Body of pancreas (tissue), 4 donors: ENCODE data around the gene ZNF516.

Experiments used
- POLR2A ChIP-seq, 3 donors: fragments of 450-650 bp; IDR thresholded peaks; one replicate each; pipeline ENCODE4 v1.6.1; 2016; ENCODE audit warnings: antibody characterized with exemption in 3 of 3, mild to moderate bottlenecking in 2 of 3
- TF ChIP-seq, protein P1 (sequence below), 7 experiments: fragments of 450-650 bp in 4 of 7; fragments of 200-600 bp in 3 of 7; sonication (generic) in 3 of 7; IDR thresholded peaks; one replicate each; pipeline ENCODE4 v1.5.1; 2016 to 2019; ENCODE audit warnings: antibody characterized with exemption in 7 of 7

DNA sequence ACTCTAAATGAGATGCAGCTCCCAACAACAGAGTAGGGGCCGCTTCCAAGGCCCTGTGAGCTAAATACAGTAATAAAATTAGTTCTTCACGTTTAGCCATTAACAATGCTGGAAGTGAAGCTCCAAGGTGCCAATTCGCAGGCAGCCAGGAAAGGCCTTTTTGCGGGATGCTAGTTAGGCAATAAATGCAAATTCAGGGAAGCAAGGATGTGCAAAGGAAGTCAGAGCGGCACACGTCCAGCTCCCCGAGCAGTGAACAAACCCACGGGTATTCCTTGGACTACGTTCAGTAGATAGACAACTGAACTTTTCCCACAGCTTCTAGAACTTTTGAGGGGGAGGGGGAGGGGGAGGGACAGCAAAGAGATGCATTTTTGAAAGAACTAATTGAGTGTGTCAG lies 6.9 kb downstream of the ZNF516 start:
- TF ChIP-seq, protein P1, sequence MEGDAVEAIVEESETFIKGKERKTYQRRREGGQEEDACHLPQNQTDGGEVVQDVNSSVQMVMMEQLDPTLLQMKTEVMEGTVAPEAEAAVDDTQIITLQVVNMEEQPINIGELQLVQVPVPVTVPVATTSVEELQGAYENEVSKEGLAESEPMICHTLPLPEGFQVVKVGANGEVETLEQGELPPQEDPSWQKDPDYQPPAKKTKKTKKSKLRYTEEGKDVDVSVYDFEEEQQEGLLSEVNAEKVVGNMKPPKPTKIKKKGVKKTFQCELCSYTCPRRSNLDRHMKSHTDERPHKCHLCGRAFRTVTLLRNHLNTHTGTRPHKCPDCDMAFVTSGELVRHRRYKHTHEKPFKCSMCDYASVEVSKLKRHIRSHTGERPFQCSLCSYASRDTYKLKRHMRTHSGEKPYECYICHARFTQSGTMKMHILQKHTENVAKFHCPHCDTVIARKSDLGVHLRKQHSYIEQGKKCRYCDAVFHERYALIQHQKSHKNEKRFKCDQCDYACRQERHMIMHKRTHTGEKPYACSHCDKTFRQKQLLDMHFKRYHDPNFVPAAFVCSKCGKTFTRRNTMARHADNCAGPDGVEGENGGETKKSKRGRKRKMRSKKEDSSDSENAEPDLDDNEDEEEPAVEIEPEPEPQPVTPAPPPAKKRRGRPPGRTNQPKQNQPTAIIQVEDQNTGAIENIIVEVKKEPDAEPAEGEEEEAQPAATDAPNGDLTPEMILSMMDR (IDR thresholded peaks at IDR 0.05) = no peak
- TF ChIP-seq POLR2A (IDR thresholded peaks at IDR 0.05) = no peak
